SK-N-SH treated with all-trans-retinoic acid at 6 μM for 48 hours (cell line): ENCODE results near the gene FRMD8.

Experiments used
- ATAC-seq: fragments of 200-7000 bp; cut with Tn5 transposase; 3 replicates; pipeline ENCODE4 v1.9.1; 2020; ENCODE audit warnings: mild to moderate bottlenecking, moderate library complexity
- ARNTL ChIP-seq: fragments of 450-650 bp; formaldehyde crosslinking; IDR thresholded peaks from 2 replicates; pipeline ENCODE4 v1.5.0; 2020; ENCODE audit warnings: low read depth, mild to moderate bottlenecking, moderate library complexity, borderline replicate concordance
- BACH2 ChIP-seq: fragments of 250-450 bp; sonication (Bioruptor Pico); IDR thresholded peaks from 2 replicates; pipeline ENCODE4 v1.9.0; 2021; ENCODE audit warnings: mild to moderate bottlenecking, borderline replicate concordance
- CREB5 ChIP-seq: fragments of 250-450 bp; sonication (Bioruptor Pico); IDR thresholded peaks from 2 replicates; pipeline ENCODE4 v1.5.1; 2020; ENCODE audit warnings: low read depth, mild to moderate bottlenecking, moderate library complexity
- CSRNP3 ChIP-seq: fragments of 250-450 bp; sonication (Bioruptor Pico); IDR thresholded peaks from 2 replicates; pipeline ENCODE4 v1.5.1; 2021; ENCODE audit warnings: mild to moderate bottlenecking, moderate library complexity
- ESRRG ChIP-seq: fragments of 250-450 bp; sonication (Bioruptor Pico); IDR thresholded peaks from 2 replicates; pipeline ENCODE4 v1.6.1; 2021; ENCODE audit warnings: mild to moderate bottlenecking
- GLIS3 ChIP-seq: fragments of 250-450 bp; sonication (Bioruptor Pico); IDR thresholded peaks from 2 replicates; pipeline ENCODE4 v1.5.0; 2020; ENCODE audit warnings: mild to moderate bottlenecking, moderate library complexity
- ISL1 ChIP-seq: fragments of 250-450 bp; sonication (Bioruptor Pico); IDR thresholded peaks from 2 replicates; pipeline ENCODE4 v2.1.2; 2022; ENCODE audit warnings: mild to moderate bottlenecking, moderate library complexity
- PATZ1 ChIP-seq: fragments of 250-450 bp; sonication (Bioruptor Pico); IDR thresholded peaks from 2 replicates; pipeline ENCODE4 v1.8.0; 2020; ENCODE audit warnings: mild to moderate bottlenecking, moderate library complexity, borderline replicate concordance
- POU6F1 ChIP-seq: fragments of 250-450 bp; sonication (Bioruptor Pico); IDR thresholded peaks from 2 replicates; pipeline ENCODE4 v1.8.0; 2021; ENCODE audit warnings: low read depth, mild to moderate bottlenecking, moderate library complexity, borderline replicate concordance
- PPARA ChIP-seq: fragments of 250-450 bp; sonication (Bioruptor Pico); IDR thresholded peaks from 2 replicates; pipeline ENCODE4 v1.5.0; 2020; ENCODE audit warnings: mild to moderate bottlenecking, borderline replicate concordance
- RARB ChIP-seq: fragments of 250-450 bp; sonication (Bioruptor Pico); IDR thresholded peaks from 2 replicates; pipeline ENCODE4 v1.8.0; 2021; ENCODE audit warnings: mild to moderate bottlenecking, moderate library complexity
- SNAI2 ChIP-seq: fragments of 250-450 bp; sonication (Bioruptor Pico); IDR thresholded peaks from 2 replicates; pipeline ENCODE4 v1.5.0; 2020; ENCODE audit warnings: mild to moderate bottlenecking, moderate library complexity
- TCF4 ChIP-seq: fragments of 250-450 bp; sonication (Bioruptor Pico); IDR thresholded peaks from 2 replicates; pipeline ENCODE4 v1.8.0; 2021; ENCODE audit warnings: mild to moderate bottlenecking, moderate library complexity, borderline replicate concordance
- TOX ChIP-seq: fragments of 250-450 bp; sonication (Bioruptor Pico); IDR thresholded peaks from 2 replicates; pipeline ENCODE4 v1.8.0; 2021; ENCODE audit warnings: mild to moderate bottlenecking, moderate library complexity, borderline replicate concordance
- TSHZ2 ChIP-seq: fragments of 250-450 bp; sonication (Bioruptor Pico); IDR thresholded peaks from 2 replicates; pipeline ENCODE4 v1.5.0; 2020; ENCODE audit warnings: mild to moderate bottlenecking, moderate library complexity
- ZC3H10 ChIP-seq: fragments of 250-450 bp; sonication (Bioruptor Pico); IDR thresholded peaks from 2 replicates; pipeline ENCODE4 v1.5.1; 2021; ENCODE audit warnings: mild to moderate bottlenecking, moderate library complexity
- ZFP3 ChIP-seq: fragments of 250-450 bp; sonication (Bioruptor Pico); IDR thresholded peaks from 2 replicates; pipeline ENCODE4 v1.5.0; 2020; ENCODE audit warnings: mild to moderate bottlenecking, moderate library complexity
- ZFP30 ChIP-seq: fragments of 450-650 bp; formaldehyde crosslinking; IDR thresholded peaks from 2 replicates; pipeline ENCODE4 v1.5.0; 2022; ENCODE audit warnings: mild to moderate bottlenecking, moderate library complexity
- ZNF565 ChIP-seq: fragments of 450-650 bp; formaldehyde crosslinking; conservative IDR thresholded peaks from 2 replicates; pipeline ENCODE4 v1.5.0; 2020; ENCODE audit warnings: low read depth, mild to moderate bottlenecking, moderate library complexity
- ZNF70 ChIP-seq: fragments of 450-650 bp; formaldehyde crosslinking; IDR thresholded peaks from 2 replicates; pipeline ENCODE4 v1.5.0; 2020; ENCODE audit warnings: mild to moderate bottlenecking, moderate library complexity
- ZNF8 ChIP-seq: fragments of 450-650 bp; formaldehyde crosslinking; IDR thresholded peaks from 2 replicates; pipeline ENCODE4 v1.5.0; 2020; ENCODE audit warnings: mild to moderate bottlenecking, moderate library complexity

The FRMD8 gene

GRCh38 chr11:65415499-65416340 lies 29.3 kb downstream of the FRMD8 start:
- ATAC-seq = no peak
- TF ChIP-seq ISL1 (CRISPR knock-in tag) (no peak), GLIS3 (CRISPR knock-in tag) (no peak), POU6F1 (CRISPR knock-in tag) (no peak), SNAI2 (CRISPR knock-in tag) (no peak), CSRNP3 (no peak), RARB (no peak), TSHZ2 (CRISPR knock-in tag) (no peak), TCF4 (no peak), ZNF70 (no peak), ARNTL (CRISPR knock-in tag) (no peak), BACH2 (CRISPR knock-in tag) (no peak), ZNF565 (CRISPR knock-in tag) (no peak), ESRRG (no peak), TOX (no peak), ZNF8 (CRISPR knock-in tag) (no peak), PPARA (CRISPR knock-in tag) (no peak), ZFP30 (CRISPR knock-in tag) (no peak), CREB5 (CRISPR knock-in tag) (no peak), ZC3H10 (CRISPR knock-in tag) (no peak), ZFP3 (no peak)

- no peak for TF ChIP-seq TOX
- no peak for TF ChIP-seq PPARA (CRISPR knock-in tag)
- no peak for TF ChIP-seq ZC3H10 (CRISPR knock-in tag)
- no peak for TF ChIP-seq ZFP3
- no peak for TF ChIP-seq ISL1 (CRISPR knock-in tag)
- TF ChIP-seq BACH2 (CRISPR knock-in tag) = no peak
- peak; percentile 19; the same call in 1 of the 2 replicates for TF ChIP-seq PATZ1 (CRISPR knock-in tag)
- no peak for TF ChIP-seq ZNF70
- ATAC-seq = peak; percentile 69
Measured at GRCh38 chr11:65416341-65416824, 29.9 kb downstream of the FRMD8 start.
